Naive thymus-derived CD8-positive, alpha-beta T cell (primary cell): ENCODE results near the gene TADA2B. TPM values are rescaled to one million over a fixed set of nuclear protein-coding genes. Genes with fewer than 3 reads are reported as not detected.

Experiments
- ATAC-seq, 2 donors: fragments of 150-1000 bp; cut with Tn5 transposase in 1 of 2; sonication (Bioruptor Pico), chemical (Tn5 transposase) in 1 of 2; 1 replicate in 1 of 2; 2 replicates in 1 of 2; pipeline ENCODE4 v1.10.0; 2021; ENCODE audit warnings: mild to moderate bottlenecking in 2 of 2, moderate library complexity in 2 of 2
- POLR2A ChIA-PET: fragments of 350-600 bp; sonication (Branson Sonifier 250); formaldehyde crosslinking; loops from one replicate; lab custom pipeline; 2021; ENCODE audit warnings: antibody characterized with exemption; lab: Charles Lee
- DNase-seq, 10 donors: peaks; one replicate each; pipeline versions ENCODE4 v3.0.0 to v3.0.0-alpha.2; 2020 to 2022
- H3K27ac Mint-ChIP-seq, 10 donors: one replicate each; pipeline ENCODE4 v1.8.0; 2020 to 2022; ENCODE audit warnings: mild to moderate bottlenecking in 10 of 10, mixed read lengths in 10 of 10, moderate library complexity in 4 of 10, inconsistent platforms in 1 of 10
- H3K27me3 Mint-ChIP-seq, 5 donors: one replicate each; pipeline ENCODE4 v1.8.0; 2021 to 2022; ENCODE audit warnings: mixed read lengths in 5 of 5
- H3K36me3 Mint-ChIP-seq, 3 donors: one replicate each; pipeline ENCODE4 v1.8.0; 2020 to 2022; ENCODE audit warnings: mixed read lengths in 3 of 3, mild to moderate bottlenecking in 2 of 3, inconsistent platforms in 1 of 3
- H3K4me1 Mint-ChIP-seq, 4 donors: one replicate each; pipeline ENCODE4 v1.8.0; 2021 to 2022; ENCODE audit warnings: mixed read lengths in 4 of 4
- H3K4me3 Mint-ChIP-seq, 10 donors: one replicate each; pipeline ENCODE4 v1.8.0; 2020 to 2022; ENCODE audit warnings: mild to moderate bottlenecking in 10 of 10, mixed read lengths in 10 of 10, moderate library complexity in 6 of 10, inconsistent platforms in 1 of 10
- H3K9me3 Mint-ChIP-seq, 9 donors: one replicate each; pipeline ENCODE4 v1.8.0; 2020 to 2022; ENCODE audit warnings: mixed read lengths in 9 of 9, mild to moderate bottlenecking in 3 of 9, inconsistent platforms in 1 of 9, moderate library complexity in 1 of 9
- polyA plus RNA-seq, 3 donors: library from polyadenylated mRNA; unstranded; fragments of 300-500 nt; fragmentation: Illumina TruSeq; gene quantifications; one replicate each; pipeline ENCODE4 v1.2.3, GENCODE V29; 2021
- total RNA-seq, 8 experiments: library from RNA in 2 of 8; stranded (reverse) in 2 of 8; gene quantifications; one replicate each; pipeline ENCODE4 v1.2.3 and lab custom pipeline; 2021 to 2026

Gene TADA2B
- total and polyA plus RNA-seq, 5 experiments from 2014 or later = 2.6 to 55.2 (median 4.8) TPM

GRCh38 chr4:7029921-7030320, 13.3 kb upstream of the TADA2B start:
- H3K27ac Mint-ChIP-seq = peak overlapping the region in 2 of 10 donors; percentile 1 to 66
- ATAC-seq (no peak), DNase-seq (peak in 1 of 10 donors; percentile 43)
- peaks cover 0 to 66% (median 9%) of the 10 kb centered on the region in 3 donors for H3K36me3 Mint-ChIP-seq
- H3K4me3 Mint-ChIP-seq = no peak overlapping the region
- POLR2A ChIA-PET = interaction anchor here (0.5 kb wide), 1 partner anchor 364 kb away, joined by 5 read pairs; no protein-coding TSS in a partner anchor
- no peaks in the 10 kb centered on the region for H3K27me3 Mint-ChIP-seq
- peaks cover 0 to 7% (median 0%) of the 10 kb centered on the region in 4 donors for H3K4me1 Mint-ChIP-seq
- H3K9me3 Mint-ChIP-seq = no peaks in the 10 kb centered on the region

DNA sequence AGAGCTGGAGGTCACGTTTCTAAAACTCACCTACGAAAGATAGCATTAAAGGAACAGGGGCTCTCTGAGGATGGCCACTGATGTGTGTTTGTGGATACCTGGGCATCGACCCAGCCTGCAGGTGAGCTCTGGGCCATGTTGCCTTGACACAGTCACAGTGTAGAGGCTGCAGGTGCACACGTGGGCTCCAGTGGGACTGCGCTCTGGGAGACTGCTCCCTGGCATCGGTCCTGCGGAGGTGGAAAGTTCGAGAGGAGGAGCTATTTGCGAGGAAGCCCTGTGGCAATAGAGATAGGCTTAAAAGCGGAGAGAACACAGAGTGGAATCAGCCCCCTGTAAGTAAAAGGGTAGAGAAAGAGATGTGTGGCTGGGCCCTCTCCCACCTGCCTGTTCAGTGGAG, 12.3 kb upstream of the TADA2B start:
- Mint-ChIP-seq H3K4me1 (peaks cover 0 to 7% (median 0%) of the 10 kb centered on the region in 4 donors), H3K36me3 (peaks cover 0 to 60% (median 9%) of the 10 kb centered on the region in 3 donors), H3K9me3 (no peaks in the 10 kb centered on the region), H3K4me3 (no peak overlapping the region), H3K27me3 (no peaks in the 10 kb centered on the region), H3K27ac (peak overlapping the region in 1 of 10 donors; percentile 83)
- peak in 1 of 10 donors; percentile 14 for DNase-seq
- no peak for ATAC-seq
- POLR2A ChIA-PET = no interaction called here

DNA sequence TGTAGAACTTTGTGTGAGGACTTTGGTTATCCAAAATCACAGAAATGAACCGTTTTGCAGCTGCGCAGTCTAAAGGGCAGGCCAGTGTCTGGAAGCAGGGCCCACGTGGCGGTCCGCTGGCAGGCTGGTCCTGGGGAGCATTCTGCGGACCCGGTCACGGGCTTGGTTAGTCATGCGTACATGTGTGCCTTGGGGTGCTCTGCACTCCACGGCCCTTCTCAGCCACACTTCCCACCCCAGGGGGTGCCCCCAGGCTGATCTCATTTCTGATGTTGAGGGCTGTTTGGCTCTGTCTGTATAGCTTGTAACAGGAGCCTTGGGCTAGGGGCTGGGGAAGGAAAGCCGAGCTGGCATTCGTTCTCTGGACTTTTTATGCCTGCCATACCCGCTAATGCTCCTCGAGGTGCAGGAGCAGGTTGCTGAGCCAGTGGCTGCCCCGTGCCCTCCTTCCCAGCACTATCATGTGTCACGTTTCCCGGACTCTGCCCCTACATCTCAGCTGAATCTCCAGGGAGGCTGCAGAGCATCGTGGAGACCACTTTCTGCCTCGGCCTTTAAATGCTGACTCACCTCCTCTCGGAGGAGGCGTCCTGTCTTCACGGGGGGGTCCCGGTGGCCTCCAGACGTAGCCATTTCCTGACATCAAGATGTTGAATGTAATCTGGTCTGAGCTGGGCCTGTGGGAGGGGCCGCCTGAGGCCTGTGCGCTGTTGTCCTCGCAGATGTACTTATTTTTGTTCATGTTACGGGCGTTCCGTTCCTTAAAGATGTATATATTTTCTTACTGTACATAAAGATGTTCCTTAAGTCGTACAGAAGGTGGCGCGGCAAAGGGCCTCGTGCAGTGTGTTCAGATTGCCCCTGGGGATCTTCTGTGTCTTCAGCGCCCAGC, 11.4 kb upstream of the TADA2B start:
- H3K4me1 Mint-ChIP-seq = peaks cover 0 to 7% (median 0%) of the 10 kb centered on the region in 4 donors
- no peak overlapping the region for H3K27ac Mint-ChIP-seq
- DNase-seq (peak in 1 of 10 donors; percentile 30), ATAC-seq (no peak)
- POLR2A ChIA-PET = no interaction called here
- H3K27me3 Mint-ChIP-seq = no peaks in the 10 kb centered on the region
- H3K9me3 Mint-ChIP-seq = no peaks in the 10 kb centered on the region
- no peak overlapping the region for H3K4me3 Mint-ChIP-seq
- peaks cover 0 to 50% (median 9%) of the 10 kb centered on the region in 3 donors for H3K36me3 Mint-ChIP-seq

DNA sequence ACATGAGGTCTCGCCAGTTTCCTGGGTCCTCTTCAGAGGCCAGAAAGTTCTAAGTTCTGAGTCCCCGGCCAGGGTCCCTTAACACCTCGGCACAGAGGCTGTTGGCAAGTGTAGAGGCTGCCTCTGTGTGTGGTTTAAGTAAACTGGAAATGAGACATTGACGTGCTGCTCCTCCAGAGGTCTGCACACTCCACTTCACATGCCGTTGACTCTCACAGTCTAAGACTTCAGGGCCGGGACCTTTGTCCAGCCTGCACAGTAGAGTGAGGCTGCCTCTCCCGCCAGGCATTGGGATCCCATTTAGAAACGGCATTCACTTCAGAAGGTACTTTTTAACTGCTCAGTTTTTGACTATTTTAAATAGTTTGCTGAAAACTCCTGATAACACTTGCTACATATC, 10.6 kb upstream of the TADA2B start:
- no peak for ATAC-seq
- peaks cover 0 to 43% (median 9%) of the 10 kb centered on the region in 3 donors for H3K36me3 Mint-ChIP-seq
- H3K4me3 Mint-ChIP-seq = no peak overlapping the region
- H3K4me1 Mint-ChIP-seq = peaks cover 0 to 7% (median 5%) of the 10 kb centered on the region in 4 donors
- POLR2A ChIA-PET = no interaction called here
- H3K27ac Mint-ChIP-seq = peak overlapping the region in 1 of 10 donors; percentile 17
- H3K9me3 Mint-ChIP-seq = no peaks in the 10 kb centered on the region
- DNase-seq = no peak
- H3K27me3 Mint-ChIP-seq = no peaks in the 10 kb centered on the region

DNA sequence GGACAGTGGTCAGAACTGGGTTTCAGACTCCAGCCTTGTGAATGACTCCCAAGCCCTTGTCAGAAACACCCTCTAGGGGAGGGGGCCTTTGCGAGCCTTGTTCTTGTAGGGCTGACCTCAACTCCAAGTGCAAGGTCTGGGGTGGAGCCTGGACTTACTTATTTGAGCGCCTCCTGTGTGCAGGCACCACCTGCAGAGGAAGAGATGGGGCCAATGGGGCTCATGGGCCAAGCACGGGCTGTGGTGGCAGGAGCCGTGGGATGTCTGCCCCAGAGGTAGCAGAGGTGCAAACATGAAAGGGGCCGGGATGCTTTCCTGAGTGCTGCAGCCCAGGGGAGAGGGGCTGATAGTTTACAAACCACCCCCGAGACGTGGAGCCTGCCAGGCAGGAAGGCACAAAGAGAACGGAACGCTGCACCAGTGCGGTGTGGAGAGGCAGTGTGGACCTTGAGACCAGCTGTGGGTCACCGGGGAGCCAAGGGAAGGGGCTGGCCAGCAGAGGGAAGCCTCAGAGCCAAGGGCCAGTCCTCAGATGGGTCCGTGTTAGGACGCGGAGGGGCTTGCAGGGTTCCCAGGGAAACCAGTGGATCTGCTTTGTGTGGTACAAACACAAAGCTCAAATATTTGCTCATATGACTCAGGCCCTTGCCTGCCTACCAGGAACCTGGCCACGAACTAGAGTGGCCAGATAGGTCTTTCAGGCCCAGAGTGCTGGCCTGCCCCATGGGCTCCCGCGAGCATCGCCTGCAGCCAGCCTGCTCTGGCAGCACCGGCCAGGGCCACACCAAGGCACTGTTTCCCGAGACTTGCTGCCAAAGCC, 8.7 kb upstream of the TADA2B start:
- Mint-ChIP-seq H3K36me3 (peaks cover 0 to 29% (median 9%) of the 10 kb centered on the region in 3 donors), H3K9me3 (no peaks in the 10 kb centered on the region), H3K4me3 (peak overlapping the region in 1 of 10 donors; percentile 4), H3K4me1 (peaks cover 0 to 9% (median 5%) of the 10 kb centered on the region in 4 donors), H3K27ac (peak overlapping the region in 2 of 10 donors; percentile 40 to 57), H3K27me3 (no peaks in the 10 kb centered on the region)
- no peak for ATAC-seq
- POLR2A ChIA-PET = interaction anchor here (1.0 kb wide), 1 partner anchor 48 kb away, joined by 4 read pairs; no protein-coding TSS in a partner anchor
- peak in 1 of 10 donors; percentile 21 for DNase-seq

DNA sequence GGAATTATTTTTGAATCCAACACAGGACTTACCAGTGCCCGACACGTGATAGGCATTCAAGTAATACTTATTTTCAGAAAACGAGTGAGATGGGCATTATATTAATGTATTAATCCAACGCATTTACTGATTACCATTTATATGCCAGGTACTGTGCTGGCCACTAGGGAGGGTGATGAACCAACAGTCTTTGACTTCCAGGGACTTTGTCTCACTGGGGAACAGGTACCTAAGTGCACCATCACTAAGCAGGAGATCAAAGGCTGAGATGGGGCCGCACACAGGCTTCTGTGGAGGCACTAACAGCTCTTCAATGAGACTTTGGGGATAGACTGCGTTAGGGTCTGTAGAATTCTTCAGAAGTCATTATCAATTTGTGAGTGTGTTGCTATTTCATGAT, 5.7 kb upstream of the TADA2B start:
- DNase-seq (no peak), ATAC-seq (peak; percentile 44 to 45)
- Mint-ChIP-seq H3K27me3 (no peaks in the 10 kb centered on the region), H3K36me3 (peaks cover 0 to under 1% (median under 1%) of the 10 kb centered on the region in 3 donors), H3K4me1 (peaks cover 4 to 16% (median 12%) of the 10 kb centered on the region in 4 donors), H3K27ac (peak overlapping the region in 4 of 10 donors; percentile 8 to 53 (median 18)), H3K4me3 (no peak overlapping the region), H3K9me3 (no peaks in the 10 kb centered on the region)
- POLR2A ChIA-PET = no interaction called here

DNA sequence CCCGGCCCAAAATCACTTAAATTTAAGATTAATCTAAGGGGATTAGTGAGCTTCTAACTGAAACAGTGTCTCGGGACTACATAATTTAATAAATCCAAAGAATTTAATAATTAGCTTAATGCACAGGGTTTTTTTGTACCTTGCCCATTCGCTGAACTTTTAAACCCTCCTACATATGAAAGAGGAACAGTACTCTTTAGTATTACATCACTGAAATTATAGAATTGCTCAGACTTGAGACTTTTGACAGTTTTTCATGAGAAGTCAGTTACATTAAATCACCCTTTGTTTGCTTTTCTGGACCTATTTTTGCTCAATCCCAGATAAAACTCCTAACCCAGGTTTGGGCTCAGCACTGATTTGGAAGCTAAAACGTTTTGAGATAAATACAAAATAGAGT, 2.4 kb upstream of the TADA2B start:
- Mint-ChIP-seq H3K9me3 (no peaks in the 10 kb centered on the region), H3K4me3 (peak overlapping the region in 8 of 10 donors; percentile 18 to 86 (median 50)), H3K36me3 (peaks cover 0 to 2% (median 0%) of the 10 kb centered on the region in 3 donors), H3K27ac (peak overlapping the region in 3 of 10 donors; percentile 6 to 37 (median 11)), H3K27me3 (no peaks in the 10 kb centered on the region), H3K4me1 (peaks cover 18 to 41% (median 30%) of the 10 kb centered on the region in 4 donors)
- POLR2A ChIA-PET = interaction anchor here (6.9 kb wide), 1 partner anchor 29 kb away, joined by 172 read pairs; the partner anchor contains the start of gene GRPEL1
- no peak for ATAC-seq
- DNase-seq = no peak

DNA sequence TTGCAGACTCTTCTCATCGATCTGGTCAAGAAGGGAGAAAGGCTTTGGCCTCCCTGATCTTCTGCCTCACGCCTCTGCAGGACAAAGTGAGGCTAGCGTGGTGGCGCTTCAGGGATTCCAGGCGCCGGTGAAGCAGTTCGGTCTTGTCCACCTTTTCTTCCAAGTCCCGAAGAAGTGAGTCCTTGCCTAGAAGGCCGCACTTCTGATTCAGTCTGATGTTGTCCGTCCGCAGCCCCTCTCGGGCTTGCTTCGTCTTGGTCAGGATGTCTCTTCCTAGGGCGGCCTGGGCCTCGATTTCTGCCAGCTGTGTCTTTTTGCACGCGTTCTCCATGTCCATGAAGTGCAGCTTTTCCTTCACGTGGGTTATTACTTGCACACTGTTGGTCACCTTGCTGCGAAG, 1.9 kb upstream of the TADA2B start:
- Mint-ChIP-seq H3K9me3 (no peaks in the 10 kb centered on the region), H3K27ac (peak overlapping the region in 6 of 10 donors; percentile 5 to 94 (median 62)), H3K36me3 (peaks cover 0 to 2% (median 2%) of the 10 kb centered on the region in 3 donors), H3K27me3 (no peaks in the 10 kb centered on the region), H3K4me3 (peak overlapping the region in 8 of 10 donors; percentile 18 to 95 (median 74)), H3K4me1 (peaks cover 21 to 46% (median 34%) of the 10 kb centered on the region in 4 donors)
- DNase-seq = no peak
- ATAC-seq = no peak
- POLR2A ChIA-PET = interaction anchor here (0.9 to 6.9 kb wide), 2 partner anchors 28 to 34 kb away, joined by 3 to 172 read pairs; partner anchors contain the start of gene GRPEL1

GRCh38 chr4:7041801-7042502, 1.2 kb upstream of the TADA2B start:
- DNase-seq (peak in 4 of 10 donors; percentile 6 to 43 (median 28)), ATAC-seq (no peak)
- POLR2A ChIA-PET = interaction anchor here (0.6 to 6.9 kb wide), 8 partner anchors 28 to 377 kb away, joined by 3 to 172 read pairs (median 6); partner anchors contain the start of genes GRPEL1 and TBC1D14
- H3K27ac Mint-ChIP-seq = peak overlapping the region; percentile 53 to 94 (median 80)
- peak overlapping the region; percentile 72 to 95 (median 80) for H3K4me3 Mint-ChIP-seq
- H3K9me3 Mint-ChIP-seq = no peaks in the 10 kb centered on the region
- H3K27me3 Mint-ChIP-seq = no peaks in the 10 kb centered on the region
- H3K36me3 Mint-ChIP-seq = peaks cover 0 to 4% (median 2%) of the 10 kb centered on the region in 3 donors
- peaks cover 28 to 53% (median 41%) of the 10 kb centered on the region in 4 donors for H3K4me1 Mint-ChIP-seq

DNA sequence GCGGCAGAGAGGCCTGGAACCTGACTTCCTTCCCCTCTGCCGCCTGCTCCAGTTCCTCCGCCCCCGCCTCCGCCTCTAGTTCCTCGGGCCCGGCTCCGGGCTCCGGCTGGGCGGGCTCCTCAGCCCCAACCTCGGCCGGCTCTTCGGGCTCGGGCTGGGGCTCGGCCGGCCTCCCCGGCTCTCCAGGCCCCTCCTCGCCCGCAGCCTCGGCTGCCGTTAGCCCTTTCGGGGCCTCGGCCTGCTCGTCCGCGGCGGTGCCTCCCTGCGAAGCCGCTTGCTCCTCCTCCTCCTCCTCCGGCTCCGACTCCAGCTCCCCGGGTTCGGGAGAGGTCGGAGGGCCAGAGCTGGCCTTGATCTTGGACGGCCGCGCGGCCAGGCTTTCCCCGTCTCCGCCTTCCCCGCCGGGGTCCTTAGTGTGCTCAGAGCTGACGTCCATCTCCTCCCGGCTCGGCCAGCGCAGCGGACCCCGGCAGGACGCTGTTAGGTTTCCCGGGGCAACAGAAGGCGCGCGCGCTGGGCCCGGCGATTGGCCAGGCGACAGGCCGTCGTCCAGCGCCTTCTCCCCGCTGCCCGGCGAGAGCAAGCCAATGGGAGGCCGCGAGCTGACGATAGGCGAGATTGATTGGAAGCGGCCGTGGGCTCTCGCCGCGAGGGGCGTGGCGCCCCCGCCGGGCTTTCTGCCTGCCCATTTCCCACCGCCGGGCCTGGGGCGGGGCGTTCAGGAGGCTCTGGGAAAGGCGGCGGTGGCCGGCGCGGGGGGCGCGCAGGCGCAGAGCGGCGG, 479 bp upstream of the TADA2B start:
- DNase-seq (peak; percentile 77 to 94 (median 88)), ATAC-seq (peak; percentile 73 to 78)
- H3K4me1 Mint-ChIP-seq = peaks cover 35 to 53% (median 46%) of the 10 kb centered on the region in 4 donors
- POLR2A ChIA-PET = interaction anchor here (0.6 to 6.9 kb wide), 18 partner anchors 14 to 402 kb away, joined by 3 to 172 read pairs (median 5); partner anchors contain the start of genes BLOC1S4, GRPEL1 and TBC1D14
- peak overlapping the region; percentile 53 to 94 (median 85) for H3K27ac Mint-ChIP-seq
- peaks cover 0 to 8% (median 2%) of the 10 kb centered on the region in 3 donors for H3K36me3 Mint-ChIP-seq
- peak overlapping the region; percentile 85 to 95 (median 92) for H3K4me3 Mint-ChIP-seq
- H3K27me3 Mint-ChIP-seq = no peaks in the 10 kb centered on the region
- H3K9me3 Mint-ChIP-seq = no peaks in the 10 kb centered on the region
